CD14-positive monocyte (primary cell): ENCODE data around the gene CLEC2D. TPM values are rescaled to one million over a fixed set of nuclear protein-coding genes. Genes with fewer than 3 reads are reported as not detected.
A peak's percentile ranks its signal among the peaks of the same experiment; 100 is the strongest.

ENCODE experiments used
- DNase-seq, 3 donors: peaks; one replicate each; pipeline ENCODE4 v3.0.0-alpha.2; 2011 to 2022
- H2AFZ ChIP-seq: 2 replicates; pipeline ENCODE4 v1.6.0; 2012; ENCODE audit warnings: mild to moderate bottlenecking, low read depth, low read length, inconsistent platforms; ENCODE audit not compliant: insufficient read depth, poor library complexity, severe bottlenecking
- H3K27ac ChIP-seq, 2 donors: 1 replicate in 1 of 2; 2 replicates in 1 of 2; pipeline ENCODE4 v1.5.1; 2012 to 2013; ENCODE audit warnings: low read length in 2 of 2, control low read depth in 1 of 2, inconsistent platforms in 1 of 2, low read depth in 1 of 2, mild to moderate bottlenecking in 1 of 2
- H3K27me3 ChIP-seq, 2 donors: one replicate each; pipeline versions ENCODE4 v1.6.0 to v1.6.1; 2011 to 2013; ENCODE audit warnings: low read length in 2 of 2; ENCODE audit not compliant: control insufficient read depth in 2 of 2, insufficient read depth in 2 of 2
- H3K36me3 ChIP-seq, 2 donors: replicated peaks in 1 of 2; 1 replicate in 1 of 2; 2 replicates in 1 of 2; pipeline versions ENCODE4 v1.5.1 to v1.6.1; 2012 to 2013; ENCODE audit warnings: low read length in 2 of 2, control low read depth in 1 of 2, inconsistent platforms in 1 of 2, mild to moderate bottlenecking in 1 of 2; ENCODE audit not compliant: insufficient read depth in 2 of 2, control insufficient read depth in 1 of 2
- H3K4me1 ChIP-seq, 2 donors: 1 replicate in 1 of 2; 2 replicates in 1 of 2; pipeline versions ENCODE4 v1.5.1 to v1.6.1; 2012 to 2013; ENCODE audit warnings: low read length in 2 of 2, control low read depth in 1 of 2, inconsistent platforms in 1 of 2, mild to moderate bottlenecking in 1 of 2, moderate library complexity in 1 of 2; ENCODE audit not compliant: insufficient read depth in 2 of 2, control insufficient read depth in 1 of 2
- H3K4me2 ChIP-seq: replicated peaks from 2 replicates; pipeline ENCODE3; 2012; ENCODE audit warnings: low read length, moderate library complexity, mild to moderate bottlenecking; ENCODE audit not compliant: poor library complexity, severe bottlenecking; ENCODE audit errors: extremely low read depth
- H3K4me3 ChIP-seq, 3 experiments: fragments of 200-600 bp in 1 of 3; sonication (generic) in 1 of 3; replicated peaks in 1 of 3; 1 replicate in 2 of 3; 2 replicates in 1 of 3; pipeline ENCODE4 v1.5.1; 2011 to 2013; ENCODE audit warnings: low read length in 3 of 3, mild to moderate bottlenecking in 3 of 3, control low read depth in 2 of 3, low read depth in 2 of 3, inconsistent platforms in 1 of 3, moderate library complexity in 1 of 3
- H3K79me2 ChIP-seq: 2 replicates; pipeline ENCODE4 v1.6.0; 2012; ENCODE audit warnings: mild to moderate bottlenecking, control low read depth, inconsistent platforms, low read length, moderate library complexity; ENCODE audit not compliant: insufficient read depth
- H3K9ac ChIP-seq: 2 replicates; pipeline ENCODE4 v1.6.0; 2017; ENCODE audit warnings: low read length, mild to moderate bottlenecking; ENCODE audit not compliant: insufficient read depth, poor library complexity, severe bottlenecking
- H3K9me3 ChIP-seq, 2 donors: replicated peaks in 1 of 2; 1 replicate in 1 of 2; 2 replicates in 1 of 2; pipeline versions ENCODE4 v1.5.1 to v1.6.1; 2012 to 2013; ENCODE audit warnings: low read length in 2 of 2, control low read depth in 1 of 2; ENCODE audit not compliant: control insufficient read depth in 1 of 2, insufficient read depth in 1 of 2
- H4K20me1 ChIP-seq: 2 replicates; pipeline ENCODE4 v1.6.0; 2012; ENCODE audit warnings: mild to moderate bottlenecking, low read length, control low read depth, moderate library complexity; ENCODE audit not compliant: insufficient read depth
- H3K27ac Mint-ChIP-seq, 7 donors: one replicate each; pipeline ENCODE4 v1.8.0; 2020; ENCODE audit warnings: mild to moderate bottlenecking in 7 of 7, mixed read lengths in 7 of 7, moderate library complexity in 6 of 7, inconsistent platforms in 2 of 7
- H3K27me3 Mint-ChIP-seq, 3 donors: one replicate each; pipeline ENCODE4 v1.8.0; 2021 to 2022; ENCODE audit warnings: low read depth in 3 of 3, mild to moderate bottlenecking in 3 of 3, mixed read lengths in 3 of 3, moderate library complexity in 3 of 3, inconsistent platforms in 1 of 3
- H3K36me3 Mint-ChIP-seq, 2 donors: one replicate each; pipeline ENCODE4 v1.8.0; 2020; ENCODE audit warnings: mixed read lengths in 2 of 2, inconsistent platforms in 1 of 2, mild to moderate bottlenecking in 1 of 2
- H3K4me1 Mint-ChIP-seq: one replicate; pipeline ENCODE4 v1.8.0; 2020; ENCODE audit warnings: mild to moderate bottlenecking, mixed read lengths
- H3K4me3 Mint-ChIP-seq, 2 donors: one replicate each; pipeline ENCODE4 v1.8.0; 2020; ENCODE audit warnings: mild to moderate bottlenecking in 2 of 2, mixed read lengths in 2 of 2, moderate library complexity in 1 of 2
- H3K9me3 Mint-ChIP-seq, 7 donors: one replicate each; pipeline ENCODE4 v1.8.0; 2020 to 2022; ENCODE audit warnings: mixed read lengths in 7 of 7, mild to moderate bottlenecking in 6 of 7, moderate library complexity in 6 of 7, inconsistent platforms in 2 of 7
- CTCF ChIP-seq: fragments of 200-600 bp; IDR thresholded peaks from one replicate; pipeline ENCODE4 v1.8.0; 2022; ENCODE audit warnings: antibody characterized with exemption, mild to moderate bottlenecking
- WGBS: methylation state at CpG from one replicate; pipeline ENCODE4 v1.1.5; 2013; ENCODE audit warnings: missing lambda C conversion rate; ENCODE audit not compliant: insufficient coverage; 5-methylcytosine and 5-hydroxymethylcytosine counted together
- intact Hi-C, 2 donors: fragments of 100-400 bp; cut with micrococcal nuclease; formaldehyde crosslinking; loops; one replicate each; pipeline versions ENCODE4 v1.15.0 to v1.15.1; 2023
- polyA plus RNA-seq, 3 donors: library from polyadenylated mRNA; depleted of rRNA in 1 of 3; unstranded in 2 of 3; stranded (reverse) in 1 of 3; fragments of 300-500 nt in 2 of 3; fragments of >200 nt in 1 of 3; fragmentation: Illumina TruSeq in 2 of 3; gene quantifications; 1 replicate in 2 of 3; 2 replicates in 1 of 3; pipeline ENCODE4 v1.2.3, GENCODE V29; 2012 to 2021

CLEC2D gene
- polyA plus RNA-seq, 3 donors: 2.5 to 26.9 (median 3.9) TPM

GRCh38 chr12:9662488-9662887 is 7.0 kb upstream of the CLEC2D start:
- no peak for TF ChIP-seq CTCF
- Histone ChIP-seq H4K20me1 (peaks cover 7% of the 10 kb centered on the region), H3K27me3 (no peaks in the 10 kb centered on the region), H3K9ac (no peak overlapping the region), H3K36me3 (peaks cover 67 to 87% of the 10 kb centered on the region in 2 donors), H2AFZ (no peak overlapping the region), H3K27ac (no peak overlapping the region), H3K4me3 (no peak overlapping the region), H3K4me2 (no peak overlapping the region), H3K79me2 (peaks cover 4% of the 10 kb centered on the region), H3K4me1 (no peaks in the 10 kb centered on the region), H3K9me3 (no peaks in the 10 kb centered on the region)
- Mint-ChIP-seq H3K4me1 (peaks cover 10% of the 10 kb centered on the region), H3K4me3 (no peak overlapping the region), H3K36me3 (peaks cover 80 to 89% of the 10 kb centered on the region in 2 donors), H3K27ac (no peak overlapping the region), H3K9me3 (peaks cover 0 to 3% (median 0%) of the 10 kb centered on the region in 7 donors), H3K27me3 (no peaks in the 10 kb centered on the region)
- intact Hi-C loops: no loop called here
- no peak for DNase-seq

- no peak overlapping the region for H3K9ac ChIP-seq
Measured at GRCh38 chr12:9667403-9668160, 1.9 kb upstream of the CLEC2D start.

More at GRCh38 chr12:9667403-9668160, 1.9 kb upstream of the CLEC2D start:
- intact Hi-C loops: no loop called here
- Mint-ChIP-seq H3K27ac (no peak overlapping the region), H3K9me3 (peaks cover 0 to 2% (median 0%) of the 10 kb centered on the region in 7 donors), H3K27me3 (no peaks in the 10 kb centered on the region), H3K4me3 (no peak overlapping the region), H3K36me3 (peaks cover 53 to 74% of the 10 kb centered on the region in 2 donors), H3K4me1 (peaks cover 7% of the 10 kb centered on the region)
- H2AFZ ChIP-seq: no peak overlapping the region
- no peak overlapping the region for H3K4me3 ChIP-seq
- H3K9me3 ChIP-seq: no peaks in the 10 kb centered on the region
- DNase-seq: peak in 1 of 3 donors; percentile 11
- H3K4me2 ChIP-seq: no peak overlapping the region
- H3K27ac ChIP-seq: no peak overlapping the region
- TF ChIP-seq CTCF: no peak
- no peaks in the 10 kb centered on the region for H3K4me1 ChIP-seq
- no peaks in the 10 kb centered on the region for H3K27me3 ChIP-seq
- H3K36me3 ChIP-seq: peaks cover 35 to 62% of the 10 kb centered on the region in 2 donors
- no peaks in the 10 kb centered on the region for H3K79me2 ChIP-seq
- WGBS: no CpG with 5 or more reads among the region's 2 CpGs
- peaks cover 5% of the 10 kb centered on the region for H4K20me1 ChIP-seq
